Thoracic aorta (tissue), 2 donors: ENCODE results near the gene IGSF21. TPM values are rescaled to one million over a fixed set of nuclear protein-coding genes. Genes with fewer than 3 reads are reported as not detected.

Experiments used
- ATAC-seq: fragments of 150-250 bp; one replicate; pipeline ENCODE4 v1.8.0; 2017; ENCODE audit warnings: low read depth; ENCODE audit not compliant: insufficient number of reproducible peaks, low FRiP score
- DNase-seq: peaks from one replicate; pipeline ENCODE4 v3.0.0-alpha.2; 2020; ENCODE audit warnings: low spot score
- H3K27ac ChIP-seq, 2 donors: fragments of 200-600 bp; sonication (generic); 1 replicate in 1 of 2; 2 replicates in 1 of 2; pipeline ENCODE4 v1.5.1; 2016; ENCODE audit warnings: mild to moderate bottlenecking in 2 of 2, moderate library complexity in 2 of 2
- H3K27me3 ChIP-seq: fragments of 200-600 bp; sonication (generic); replicated peaks from 2 replicates; pipeline ENCODE4 v1.6.0; 2016; ENCODE audit warnings: mild to moderate bottlenecking; ENCODE audit not compliant: insufficient read depth
- H3K36me3 ChIP-seq: fragments of 200-600 bp; sonication (generic); one replicate; pipeline ENCODE4 v1.5.1; 2016
- H3K4me1 ChIP-seq, 2 donors: fragments of 200-600 bp; sonication (generic); 1 replicate in 1 of 2; 2 replicates in 1 of 2; pipeline versions ENCODE4 v1.5.1 to v1.6.0; 2016; ENCODE audit warnings: low read depth in 2 of 2, mild to moderate bottlenecking in 1 of 2; ENCODE audit not compliant: control insufficient read depth in 1 of 2
- H3K4me3 ChIP-seq: fragments of 200-600 bp; sonication (generic); 2 replicates; pipeline ENCODE4 v1.5.1; 2016; ENCODE audit warnings: mild to moderate bottlenecking
- H3K9me3 ChIP-seq: fragments of 200-600 bp; sonication (generic); 2 replicates; pipeline ENCODE4 v1.5.1; 2016
- CTCF ChIP-seq: fragments of 200-600 bp; sonication (generic); IDR thresholded peaks from one replicate; pipeline ENCODE4 v1.5.1; 2019; ENCODE audit warnings: antibody characterized with exemption
- total RNA-seq, 2 donors: library from RNA; depleted of rRNA; stranded (reverse); fragments of >200 nt; gene quantifications; one replicate each; pipeline versions ENCODE4 v1.1.0 to v1.2.3, GENCODE V29; 2016

IGSF21 gene
- total RNA-seq, 2 donors from 2014 or later: 5.0 to 10.9 TPM

GRCh38 chr1:18278946-18279345 lies 171.3 kb downstream of the IGSF21 start:
- DNase-seq: no peak
- H3K27ac ChIP-seq: no peak overlapping the region
- no peaks in the 10 kb centered on the region for H3K9me3 ChIP-seq
- H3K27me3 ChIP-seq: no peaks in the 10 kb centered on the region
- H3K36me3 ChIP-seq: no peaks in the 10 kb centered on the region
- H3K4me3 ChIP-seq: no peak overlapping the region
- ATAC-seq: no peak
- TF ChIP-seq CTCF: no peak
- no peaks in the 10 kb centered on the region for H3K4me1 ChIP-seq

- ATAC-seq (no peak), DNase-seq (no peak)
- Histone ChIP-seq H3K4me1 (no peaks in the 10 kb centered on the region), H3K27me3 (no peaks in the 10 kb centered on the region), H3K27ac (no peak overlapping the region), H3K36me3 (no peaks in the 10 kb centered on the region), H3K4me3 (no peak overlapping the region), H3K9me3 (no peaks in the 10 kb centered on the region)
- TF ChIP-seq CTCF: no peak
These were observed 171.9 kb downstream of the IGSF21 start for GRCh38 chr1:18279351-18280074.

- Histone ChIP-seq H3K27ac (no peak overlapping the region), H3K4me3 (no peak overlapping the region), H3K9me3 (no peaks in the 10 kb centered on the region), H3K4me1 (no peaks in the 10 kb centered on the region), H3K36me3 (no peaks in the 10 kb centered on the region), H3K27me3 (no peaks in the 10 kb centered on the region)
- DNase-seq: no peak
- ATAC-seq: no peak
- TF ChIP-seq CTCF: no peak
These were observed 173.4 kb downstream of the IGSF21 start for GRCh38 chr1:18280956-18281355.

- no peak overlapping the region for H3K27ac ChIP-seq
- H3K27me3 ChIP-seq: no peaks in the 10 kb centered on the region
- DNase-seq (no peak), ATAC-seq (no peak)
- H3K9me3 ChIP-seq: no peaks in the 10 kb centered on the region
- H3K4me1 ChIP-seq: no peaks in the 10 kb centered on the region
- H3K4me3 ChIP-seq: no peak overlapping the region
- H3K36me3 ChIP-seq: no peaks in the 10 kb centered on the region
- TF ChIP-seq CTCF: no peak
These were observed 175.4 kb downstream of the IGSF21 start for GRCh38 chr1:18282851-18283600.

GRCh38 chr1:18283601-18284385 lies 176.2 kb downstream of the IGSF21 start:
- ATAC-seq: no peak
- H3K9me3 ChIP-seq: no peaks in the 10 kb centered on the region
- H3K4me1 ChIP-seq: no peaks in the 10 kb centered on the region
- TF ChIP-seq CTCF: no peak
- H3K4me3 ChIP-seq: no peak overlapping the region
- no peak for DNase-seq
- H3K27me3 ChIP-seq: no peaks in the 10 kb centered on the region
- no peaks in the 10 kb centered on the region for H3K36me3 ChIP-seq
- H3K27ac ChIP-seq: no peak overlapping the region
